Osteocyte (in vitro differentiated cells): ENCODE results near the gene VPS13D. TPM values are rescaled to one million over a fixed set of nuclear protein-coding genes. Genes with fewer than 3 reads are reported as not detected.

ENCODE experiments used
- DNase-seq: peaks from one replicate; pipeline ENCODE4 v3.0.0; 2021; ENCODE audit warnings: mixed read lengths; ENCODE audit not compliant: unreplicated experiment; ENCODE audit errors: extremely low spot score
- H3K27ac Mint-ChIP-seq: one replicate; pipeline ENCODE4 v1.8.0; 2021; ENCODE audit warnings: mild to moderate bottlenecking, mixed read lengths; ENCODE audit not compliant: unreplicated experiment
- H3K27me3 Mint-ChIP-seq: one replicate; pipeline ENCODE4 v1.8.0; 2021; ENCODE audit warnings: mixed read lengths; ENCODE audit not compliant: unreplicated experiment
- H3K36me3 Mint-ChIP-seq: one replicate; pipeline ENCODE4 v1.8.0; 2021; ENCODE audit warnings: mixed read lengths; ENCODE audit not compliant: unreplicated experiment
- H3K4me1 Mint-ChIP-seq: one replicate; pipeline ENCODE4 v1.8.0; 2021; ENCODE audit warnings: mixed read lengths; ENCODE audit not compliant: unreplicated experiment
- H3K4me3 Mint-ChIP-seq: one replicate; pipeline ENCODE4 v1.8.0; 2021; ENCODE audit warnings: mild to moderate bottlenecking, moderate library complexity, mixed read lengths; ENCODE audit not compliant: unreplicated experiment
- H3K9me3 Mint-ChIP-seq: one replicate; pipeline ENCODE4 v1.8.0; 2021; ENCODE audit warnings: mixed read lengths; ENCODE audit not compliant: unreplicated experiment
- CTCF ChIP-seq: fragments of 200-600 bp; sonication (generic); IDR thresholded peaks from 2 replicates; pipeline ENCODE4 v1.5.0; 2021; ENCODE audit warnings: antibody characterized with exemption, mild to moderate bottlenecking, moderate library complexity
- total RNA-seq: library from RNA; stranded (reverse); gene quantifications from 2 replicates; pipeline ENCODE4 v1.2.1, GENCODE V29; 2021

Gene VPS13D
- total RNA-seq, 1 donor from 2014 or later: 41.1 TPM

- no peak for TF ChIP-seq CTCF
- Mint-ChIP-seq H3K4me3 (no peak overlapping the region), H3K27me3 (no peaks in the 10 kb centered on the region), H3K9me3 (no peaks in the 10 kb centered on the region), H3K27ac (peak overlapping the region; percentile 31), H3K4me1 (peaks cover 38% of the 10 kb centered on the region), H3K36me3 (no peaks in the 10 kb centered on the region)
- DNase-seq: no peak
Observed at GRCh38 chr1:12546771-12547585, 317.1 kb downstream of the VPS13D start.

- Mint-ChIP-seq H3K27ac (peak overlapping the region; percentile 31), H3K27me3 (no peaks in the 10 kb centered on the region), H3K36me3 (no peaks in the 10 kb centered on the region), H3K9me3 (no peaks in the 10 kb centered on the region), H3K4me3 (no peak overlapping the region), H3K4me1 (peaks cover 35% of the 10 kb centered on the region)
- no peak for TF ChIP-seq CTCF
- no peak for DNase-seq
Observed at GRCh38 chr1:12547586-12548225, 317.9 kb downstream of the VPS13D start.

GRCh38 chr1:12548279-12548972 is 318.6 kb downstream of the VPS13D start:
- no peaks in the 10 kb centered on the region for H3K36me3 Mint-ChIP-seq
- H3K4me1 Mint-ChIP-seq: peaks cover 42% of the 10 kb centered on the region
- no peaks in the 10 kb centered on the region for H3K9me3 Mint-ChIP-seq
- H3K4me3 Mint-ChIP-seq: no peak overlapping the region
- no peaks in the 10 kb centered on the region for H3K27me3 Mint-ChIP-seq
- TF ChIP-seq CTCF: no peak
- no peak for DNase-seq
- H3K27ac Mint-ChIP-seq: peak overlapping the region; percentile 27

GRCh38 chr1:12548973-12549459 is 319.2 kb downstream of the VPS13D start:
- peaks cover 44% of the 10 kb centered on the region for H3K4me1 Mint-ChIP-seq
- H3K36me3 Mint-ChIP-seq: no peaks in the 10 kb centered on the region
- peak overlapping the region; percentile 93 for H3K27ac Mint-ChIP-seq
- no peaks in the 10 kb centered on the region for H3K9me3 Mint-ChIP-seq
- no peaks in the 10 kb centered on the region for H3K27me3 Mint-ChIP-seq
- no peak for TF ChIP-seq CTCF
- H3K4me3 Mint-ChIP-seq: no peak overlapping the region
- DNase-seq: no peak
